GM21447 (cell line): ENCODE measurements around the gene MYPN.

Experiments used
- ATAC-seq: cut with Tn5 transposase; IDR thresholded peaks from one replicate; pipeline ENCODE4 v1.9.1; 2021; ENCODE audit not compliant: unreplicated experiment

Gene MYPN

DNA sequence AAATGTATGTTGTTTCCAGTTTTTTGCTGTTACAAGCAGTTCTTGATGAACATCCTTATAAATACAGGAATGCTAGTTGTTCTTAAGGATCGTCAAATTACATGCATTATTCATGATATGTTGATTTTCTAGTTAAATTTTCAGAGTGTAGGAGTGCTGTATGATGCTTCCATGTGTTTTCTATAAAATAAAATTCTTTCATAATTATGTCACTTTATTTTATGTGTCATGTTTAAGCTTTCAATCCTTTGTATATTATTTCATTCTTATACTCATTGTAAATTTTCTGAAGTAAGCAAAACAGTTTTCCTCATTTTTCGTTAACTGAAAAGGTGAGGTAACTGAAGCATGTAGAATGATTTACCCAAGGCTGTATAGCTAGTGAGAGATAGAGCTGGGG is 16.8 kb upstream of the MYPN start:
- ATAC-seq: no peak

DNA sequence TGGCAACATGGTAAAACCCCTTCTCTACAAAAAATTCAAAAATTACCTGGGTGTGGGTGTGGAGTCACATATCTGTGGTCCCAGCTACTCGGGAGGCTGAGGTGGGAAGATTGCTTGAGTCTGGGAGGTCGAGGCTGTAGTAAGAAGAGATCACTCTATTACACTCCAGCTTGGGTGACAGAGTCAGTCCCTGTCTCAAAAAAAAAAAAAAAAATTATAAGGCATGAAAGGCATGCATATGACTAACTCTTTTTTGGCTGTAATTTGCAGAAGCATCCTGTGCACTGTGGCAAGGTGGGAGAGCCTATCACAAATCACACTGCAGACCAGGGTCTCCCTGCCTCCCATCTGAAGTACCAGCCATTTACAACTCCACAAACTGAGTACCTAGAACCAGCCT is 14.1 kb upstream of the MYPN start:
- ATAC-seq: no peak

DNA sequence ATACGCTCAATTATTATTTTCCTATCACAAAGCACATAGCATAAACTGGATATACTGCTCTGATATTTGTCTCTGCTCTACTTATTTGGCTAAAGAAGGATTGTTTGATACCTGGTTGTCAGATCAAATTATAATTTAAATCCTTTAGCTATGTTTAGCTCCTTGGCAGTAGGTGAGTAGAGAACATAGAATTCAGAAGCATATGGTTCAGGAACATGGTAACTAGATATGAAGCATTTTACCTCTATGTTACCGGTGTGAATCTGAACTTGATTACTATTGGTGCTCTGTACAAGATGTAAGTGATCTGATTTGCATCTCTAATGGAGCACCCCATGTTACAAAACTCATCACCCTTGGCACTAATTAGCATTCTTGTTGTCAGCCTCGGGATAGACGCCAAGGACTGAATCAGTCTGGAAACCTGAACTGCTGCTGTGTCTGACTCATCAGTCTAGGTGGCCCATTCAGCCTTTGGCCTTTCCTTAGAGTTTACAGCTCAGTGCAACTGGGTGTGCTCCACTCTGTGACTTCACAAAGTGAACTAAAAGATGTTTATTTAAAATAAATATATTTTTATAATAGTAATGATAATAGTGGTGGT is 12.3 kb upstream of the MYPN start:
- no peak for ATAC-seq

DNA sequence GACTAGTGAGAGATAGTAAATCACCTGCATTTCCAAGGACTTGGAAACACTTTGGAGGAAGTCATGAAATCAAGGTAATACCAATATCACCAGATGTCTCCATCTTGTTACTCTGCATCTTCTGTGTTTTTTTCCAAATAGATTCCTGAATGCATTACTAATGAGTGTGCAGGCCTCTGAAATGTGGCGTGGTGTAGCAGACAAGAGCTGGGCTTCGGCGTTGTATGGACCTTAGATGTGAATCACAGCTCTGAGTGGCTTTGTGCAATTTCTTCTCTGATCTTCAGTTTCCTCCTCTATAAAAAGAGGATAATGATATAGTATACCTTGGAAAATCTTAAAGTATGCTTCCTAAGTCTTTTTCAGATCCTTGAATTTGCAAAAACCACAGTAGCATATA is 9.6 kb upstream of the MYPN start:
- no peak for ATAC-seq

DNA sequence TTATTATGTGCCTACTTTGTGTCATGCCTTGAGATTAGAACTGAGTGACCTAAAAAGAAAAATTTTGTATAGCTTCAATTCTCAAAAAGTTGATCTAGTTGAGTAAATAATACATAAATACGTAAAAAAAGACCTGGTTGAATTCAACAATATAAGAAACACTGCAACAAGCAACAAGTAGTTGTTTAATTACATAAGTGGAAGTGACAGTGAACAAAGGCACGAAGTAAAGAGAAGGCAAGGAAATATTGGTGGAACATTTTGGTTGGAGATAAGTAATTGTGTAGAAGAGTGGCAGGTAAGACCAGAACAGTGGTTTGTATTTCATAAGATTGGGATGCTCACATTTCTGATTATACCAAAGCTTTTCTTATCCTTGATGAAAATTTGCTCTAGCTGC is 8.2 kb upstream of the MYPN start:
- ATAC-seq: no peak

DNA sequence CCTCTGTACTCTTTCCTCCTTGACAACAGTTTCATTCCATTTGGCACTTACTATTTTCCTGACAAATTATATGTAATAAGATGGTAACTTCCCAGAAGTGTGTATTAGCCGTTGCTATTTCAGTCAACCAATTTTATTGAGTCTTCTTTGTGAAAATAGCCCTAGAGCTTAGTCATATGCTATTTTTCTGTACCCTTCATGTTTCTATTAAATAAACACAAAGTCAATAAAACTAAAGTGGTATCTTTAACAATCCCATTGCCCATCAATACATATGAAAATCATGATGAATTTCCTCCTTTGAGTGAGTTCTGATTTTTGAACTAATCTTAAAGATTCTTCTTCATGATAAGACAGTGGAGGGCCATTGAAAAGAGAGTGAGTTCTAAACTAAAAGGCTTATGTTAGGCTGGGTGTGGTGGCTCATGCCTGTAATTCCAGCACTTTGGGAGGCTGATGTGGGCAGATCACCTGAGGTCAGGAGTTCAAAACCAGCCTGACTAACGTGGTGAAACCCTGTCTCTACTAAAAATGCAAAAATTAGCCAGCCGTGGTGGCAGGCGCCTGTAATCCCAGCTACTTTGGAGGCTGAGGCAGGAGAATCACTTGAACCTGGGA is 5.9 kb upstream of the MYPN start:
- ATAC-seq: no peak

DNA sequence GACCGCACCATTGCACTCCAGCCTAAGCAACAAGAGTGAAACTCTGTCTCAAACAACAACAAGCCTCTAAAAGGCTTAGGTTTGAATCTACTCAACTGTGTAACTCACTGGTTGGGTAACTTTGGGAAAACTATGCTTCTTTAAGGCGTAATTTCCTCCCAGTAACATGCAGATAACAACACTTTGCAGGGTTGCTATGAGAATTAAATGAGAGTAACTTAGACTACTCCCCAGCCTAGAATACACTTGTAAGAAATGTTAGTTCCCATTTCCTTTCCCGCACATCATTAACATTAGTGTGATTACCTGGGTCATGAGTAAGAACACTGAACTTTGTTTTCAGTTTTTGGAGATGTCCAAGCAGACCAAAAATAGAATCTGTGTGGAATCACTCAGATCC is 5.4 kb upstream of the MYPN start:
- ATAC-seq: no peak

DNA sequence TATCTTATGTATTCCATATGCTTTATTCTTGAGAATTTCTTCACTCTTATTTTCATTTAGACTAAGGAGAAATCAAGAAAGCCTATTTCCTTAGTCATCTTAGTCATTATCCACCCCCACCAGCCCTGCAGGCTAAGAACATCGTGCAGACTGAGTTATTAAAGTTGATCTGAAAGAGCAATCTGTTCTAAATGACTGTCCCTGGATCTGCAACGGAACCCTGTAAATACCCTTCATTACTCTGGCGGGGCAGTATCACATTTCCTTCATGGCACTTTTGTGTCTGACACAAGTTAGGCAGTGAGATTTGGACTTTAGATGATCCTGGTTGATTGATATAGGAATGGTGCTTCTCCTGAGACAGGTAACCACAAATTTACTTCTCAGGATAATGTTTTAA is 3.5 kb upstream of the MYPN start:
- ATAC-seq: no peak

DNA sequence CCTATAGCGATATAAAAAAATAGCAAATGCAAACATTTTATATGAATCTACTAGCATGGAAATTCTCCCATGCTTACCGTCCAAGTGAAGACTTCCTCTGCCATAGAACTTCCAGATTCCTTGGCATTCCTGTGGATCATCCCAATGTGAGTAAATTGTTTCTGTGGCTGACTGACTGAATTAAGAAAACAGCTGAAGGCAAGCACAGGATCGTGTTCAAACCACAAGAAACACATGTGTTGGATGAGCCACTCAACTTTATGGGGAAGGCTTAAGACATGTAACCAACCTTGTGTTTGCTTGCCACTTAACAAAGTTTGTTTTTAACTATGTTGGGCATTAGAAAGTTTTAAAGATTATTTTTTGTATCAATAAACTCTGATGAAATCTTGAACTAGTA is 2.6 kb upstream of the MYPN start:
- ATAC-seq: no peak

DNA sequence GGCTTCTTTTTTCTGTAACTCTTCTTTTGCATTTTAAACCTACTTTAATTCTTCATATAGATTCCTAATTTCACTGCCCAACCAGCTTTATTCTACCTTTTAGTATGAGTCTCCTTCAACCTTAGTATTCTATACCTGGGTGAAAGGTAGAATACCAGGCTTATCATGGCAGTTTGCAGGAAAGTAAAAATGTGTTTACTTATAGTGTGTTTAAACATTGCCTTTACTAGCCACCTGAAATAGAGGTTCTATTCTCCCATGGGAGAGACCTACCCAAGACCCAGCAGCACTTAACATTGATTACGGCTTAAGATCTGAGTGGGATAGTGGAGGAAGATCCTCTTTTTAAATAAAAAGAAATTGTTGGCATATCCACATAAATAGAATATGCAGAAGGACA is 1.6 kb upstream of the MYPN start:
- no peak for ATAC-seq

DNA sequence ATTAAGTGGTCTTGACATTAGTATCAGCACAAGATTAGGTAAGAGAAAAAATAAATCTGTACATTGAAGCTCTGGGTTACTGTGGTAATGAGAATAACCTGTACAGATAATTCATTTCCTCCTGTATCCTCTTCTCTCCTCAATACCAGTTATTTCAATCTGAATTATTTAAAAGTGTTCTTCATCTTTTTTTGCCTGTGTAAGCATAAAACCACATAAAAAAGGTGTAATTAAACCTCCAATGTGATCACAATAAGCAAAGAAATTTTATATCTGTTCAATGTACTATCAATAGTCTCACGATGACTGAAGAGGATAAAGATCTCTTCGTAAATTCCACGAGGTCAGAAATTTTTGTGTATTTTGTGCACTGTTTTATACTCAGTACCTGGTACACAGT is 1.2 kb upstream of the MYPN start:
- no peak for ATAC-seq

DNA sequence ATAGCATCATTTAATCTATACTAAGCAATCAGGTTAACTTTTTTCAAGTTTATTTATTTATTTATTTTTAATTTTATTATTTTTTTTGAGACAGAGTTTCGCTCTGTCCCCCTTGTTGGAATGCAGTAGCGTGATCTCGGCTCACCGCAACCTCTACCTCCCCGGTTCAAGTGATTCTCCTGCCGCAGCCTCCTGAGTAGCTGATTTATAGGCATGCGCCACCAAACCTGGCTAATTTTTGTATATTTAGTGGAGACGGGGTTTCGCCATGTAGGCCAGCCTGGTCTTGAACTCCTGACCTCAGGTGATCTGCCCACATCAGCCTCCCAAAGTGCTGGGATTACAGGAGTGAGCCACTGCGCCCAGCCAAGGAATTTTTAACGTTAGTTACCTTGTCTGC is 635 bp upstream of the MYPN start:
- no peak for ATAC-seq

DNA sequence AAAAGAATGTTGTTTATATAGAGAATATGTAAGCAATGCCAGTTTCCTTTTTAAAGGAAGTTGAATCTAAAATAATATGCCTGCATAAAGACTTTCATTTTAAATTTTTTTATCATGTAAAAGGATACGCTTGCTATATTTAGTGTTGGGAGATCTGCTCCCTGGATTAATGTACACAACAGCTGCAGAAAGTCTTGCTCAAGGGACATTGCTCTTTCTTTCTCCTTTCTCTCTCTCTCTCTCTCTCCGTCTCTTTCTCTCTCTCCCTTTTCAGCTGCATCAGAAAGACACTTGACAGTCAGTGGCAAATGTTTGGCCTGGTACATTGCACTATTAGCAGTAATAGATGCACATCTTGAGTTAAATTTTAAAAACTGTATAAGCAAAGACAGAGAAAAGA is 739 bp downstream of the MYPN start:
- no peak for ATAC-seq

DNA sequence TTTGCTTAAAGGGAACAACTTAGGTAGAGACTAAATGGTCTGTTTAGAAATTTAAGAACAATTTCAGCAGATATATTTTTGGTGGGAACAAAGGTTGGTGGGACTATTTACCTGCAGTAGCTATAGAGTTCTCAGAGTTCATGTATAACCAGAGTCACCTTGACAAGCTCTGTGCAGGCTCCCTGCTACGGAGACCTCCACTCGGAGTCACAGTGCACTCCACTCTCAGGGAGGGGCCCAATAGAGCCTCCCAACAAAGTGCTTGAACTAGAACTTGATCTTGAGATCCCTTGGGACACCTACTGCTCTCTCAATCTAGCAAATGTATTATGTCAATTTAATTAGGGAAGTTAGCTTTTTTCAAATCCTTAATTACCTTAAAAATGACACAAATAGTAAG is 2.3 kb downstream of the MYPN start:
- ATAC-seq: no peak

DNA sequence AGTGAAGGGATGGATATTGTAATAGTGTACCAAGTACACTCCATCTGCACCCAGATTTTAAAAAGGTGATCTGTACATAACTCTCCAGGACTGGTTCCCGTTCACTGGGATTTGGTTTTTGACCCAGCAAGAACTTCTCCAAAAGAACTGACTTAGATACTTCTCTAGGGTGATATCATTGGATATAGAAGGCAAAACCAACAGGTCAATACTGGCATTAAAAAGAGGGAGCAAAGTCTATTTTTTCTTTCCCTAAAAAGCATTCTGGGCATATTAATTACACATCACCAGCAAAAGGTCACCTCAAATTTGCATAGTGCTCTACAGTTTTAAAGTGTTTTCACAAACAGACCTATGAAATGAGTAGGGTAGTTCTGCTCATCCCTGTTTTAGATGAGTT is 3.5 kb downstream of the MYPN start:
- no peak for ATAC-seq

DNA sequence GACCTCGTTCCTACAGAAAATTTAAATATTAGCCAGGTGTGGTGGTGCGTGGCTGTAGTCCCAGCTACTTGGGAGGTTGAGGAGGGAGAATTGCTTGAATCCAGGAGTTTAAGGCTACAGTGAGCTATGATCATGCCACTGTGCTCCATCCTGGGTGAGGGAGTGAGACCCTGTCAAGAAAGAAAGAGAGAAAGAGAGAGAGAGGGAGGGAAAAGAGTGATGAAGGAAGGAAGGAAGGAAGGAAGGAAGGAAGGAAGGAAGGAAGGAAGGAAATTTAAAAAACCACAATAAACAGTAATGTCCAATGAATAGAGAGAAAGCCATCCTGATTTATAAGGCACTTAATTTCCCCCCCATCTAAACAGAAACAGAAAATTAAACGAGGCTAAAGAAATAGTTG is 9.4 kb downstream of the MYPN start:
- no peak for ATAC-seq

DNA sequence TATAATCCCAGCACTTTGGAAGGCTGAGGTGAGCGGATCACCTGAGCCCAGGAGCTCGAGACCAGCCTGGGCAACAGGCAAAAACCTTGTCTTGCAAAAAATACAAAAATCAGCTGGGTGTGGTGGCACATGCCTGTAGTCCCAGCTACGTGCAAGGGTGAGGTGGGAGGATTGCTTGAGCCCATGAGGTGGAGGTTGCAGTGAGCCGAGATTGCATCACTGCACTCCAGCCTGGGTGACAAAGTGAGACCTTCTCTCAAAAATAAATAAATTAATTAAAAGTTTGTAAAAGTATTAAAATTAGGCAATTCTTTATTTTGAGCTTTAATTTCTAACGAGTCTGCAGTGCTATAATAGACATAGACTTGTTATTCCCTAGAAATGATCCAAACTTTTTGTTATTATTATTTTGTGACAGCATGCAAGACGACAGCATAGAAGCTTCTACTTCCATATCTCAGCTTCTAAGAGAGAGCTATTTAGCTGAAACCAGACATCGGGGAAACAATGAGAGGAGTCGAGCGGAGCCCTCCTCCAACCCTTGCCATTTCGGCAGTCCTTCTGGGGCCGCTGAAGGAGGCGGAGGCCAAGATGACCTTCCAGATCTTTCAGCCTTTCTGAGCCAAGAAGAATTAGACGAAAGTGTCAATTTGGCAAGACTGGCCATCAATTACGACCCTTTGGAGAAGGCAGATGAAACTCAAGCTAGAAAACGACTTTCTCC is 11.9 kb downstream of the MYPN start:
- ATAC-seq: no peak

DNA sequence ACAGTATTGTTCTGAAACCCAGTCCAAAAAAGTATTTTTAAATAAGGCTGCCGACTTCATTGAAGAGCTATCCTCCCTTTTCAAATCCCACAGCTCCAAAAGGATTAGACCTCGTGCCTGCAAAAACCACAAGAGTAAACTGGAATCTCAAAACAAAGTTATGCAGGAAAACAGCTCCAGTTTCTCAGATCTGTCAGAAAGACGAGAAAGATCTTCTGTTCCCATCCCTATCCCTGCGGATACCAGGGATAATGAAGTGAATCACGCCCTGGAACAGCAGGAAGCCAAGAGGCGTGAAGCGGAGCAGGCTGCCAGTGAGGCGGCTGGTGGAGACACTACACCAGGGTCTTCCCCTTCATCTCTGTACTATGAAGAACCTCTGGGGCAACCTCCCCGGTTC is 12.6 kb downstream of the MYPN start:
- no peak for ATAC-seq

DNA sequence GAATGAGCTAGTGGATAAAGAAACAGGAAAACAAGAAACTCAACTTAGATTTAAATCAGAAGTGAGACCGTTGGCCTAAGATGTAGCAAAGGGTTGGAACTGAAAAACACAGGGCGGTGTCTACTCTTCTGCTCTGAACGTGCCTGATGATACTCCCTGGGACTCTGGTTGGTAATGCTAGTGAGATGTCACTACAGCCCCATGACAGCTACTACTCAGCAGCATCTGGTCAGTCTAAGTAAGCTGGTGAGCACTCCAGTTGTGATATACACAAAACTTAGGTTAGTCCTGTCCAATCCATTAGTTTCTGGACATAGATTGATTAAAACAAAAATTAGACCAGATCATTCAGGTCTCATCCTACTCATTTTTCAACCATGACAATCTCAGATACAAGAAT is 15.4 kb downstream of the MYPN start:
- ATAC-seq: no peak

DNA sequence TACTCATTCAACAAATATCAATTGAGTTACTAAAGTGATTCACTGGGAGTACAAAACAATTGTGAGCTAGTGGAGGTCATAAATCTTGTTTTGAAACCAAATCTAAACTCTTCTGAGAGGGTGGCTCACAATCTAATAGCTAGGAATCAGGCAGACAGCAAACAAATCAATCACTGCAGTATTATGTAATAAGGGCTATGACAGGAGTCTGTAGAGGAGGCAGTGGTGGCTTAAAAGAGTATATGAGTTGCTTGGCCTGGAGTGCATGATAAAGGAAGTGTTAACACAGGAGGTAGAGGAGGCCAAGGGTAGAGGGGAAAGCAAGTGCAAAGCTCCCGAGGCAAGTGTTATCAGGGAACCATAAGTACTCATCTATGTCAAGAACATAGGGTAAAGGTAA is 16.5 kb downstream of the MYPN start:
- ATAC-seq: no peak

DNA sequence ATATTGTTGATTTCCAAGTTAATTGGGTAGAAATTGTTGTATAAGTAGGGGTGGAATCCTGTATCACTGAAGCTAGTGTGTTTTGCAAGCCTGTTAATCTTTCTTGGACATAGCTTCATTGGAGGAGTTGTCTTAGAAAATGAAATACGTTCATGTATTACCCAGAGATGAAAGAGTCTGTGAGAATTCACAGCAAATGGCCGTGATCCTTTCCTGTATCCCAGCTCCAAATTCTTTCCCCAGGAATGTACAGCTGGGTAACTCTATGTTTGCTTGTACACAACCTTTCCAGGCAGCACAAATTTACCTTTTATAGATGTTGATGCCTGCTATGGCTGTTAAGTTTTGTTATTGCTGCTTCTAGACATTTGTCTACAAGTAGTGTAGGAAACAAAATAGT is 18.7 kb downstream of the MYPN start:
- ATAC-seq: no peak

DNA sequence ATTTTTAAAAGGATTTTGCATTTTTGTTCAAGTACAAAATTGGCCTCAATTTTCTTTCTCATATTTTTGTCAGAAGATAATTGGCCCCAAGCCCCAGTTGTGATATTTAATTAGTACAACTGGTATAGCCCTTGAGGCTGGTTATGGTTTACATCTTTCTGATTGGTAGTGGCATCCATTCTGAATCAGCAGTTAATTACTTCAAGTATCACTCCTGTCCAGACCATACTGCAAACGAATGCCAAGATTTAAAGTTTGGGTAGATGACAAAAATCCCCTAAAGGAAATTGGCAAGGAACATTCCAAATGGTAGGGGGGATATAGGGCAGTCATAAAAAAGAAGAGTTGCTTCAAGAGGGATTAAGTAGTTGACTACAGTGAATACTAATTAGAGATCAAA is 23.1 kb downstream of the MYPN start:
- no peak for ATAC-seq

DNA sequence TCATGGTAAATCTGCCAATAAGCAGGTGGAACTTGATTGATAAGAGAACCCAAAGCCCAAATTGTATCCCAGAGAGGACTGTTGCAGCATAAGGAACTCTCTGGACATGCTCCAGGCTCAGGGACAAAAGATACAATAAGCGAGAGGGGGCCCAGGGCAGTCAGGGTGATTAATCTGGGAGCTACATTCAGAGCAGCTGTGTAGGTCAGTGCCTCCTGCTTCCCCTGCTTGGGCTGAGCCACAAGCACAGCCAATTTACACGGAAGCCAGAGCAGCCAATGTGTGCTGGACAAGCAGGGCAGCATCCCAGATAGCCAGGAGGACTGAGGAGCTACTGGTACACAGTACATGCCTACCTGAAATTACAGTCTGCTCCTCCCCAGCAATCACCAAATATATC is 24.2 kb downstream of the MYPN start:
- no peak for ATAC-seq
